Activated CD4-positive, alpha-beta T cell treated with anti-CD3 and anti-CD28 coated beads, Interleukin-2, Interleukin-6, amounts not matched to agents 100 ng/mL and 50 ng/mL, durations not matched to agents 16 hours and 8 hours (primary cell): ENCODE results near the gene STK39.

Source experiments
- DNase-seq: peaks from one replicate; pipeline ENCODE4 v3.0.0-alpha.2; 2020

STK39 gene

GRCh38 chr2:167943368-167943767 is 304.0 kb downstream of the STK39 start:
- DNase-seq, result no peak

GRCh38 chr2:167942366-167943081 is 304.9 kb downstream of the STK39 start:
- DNase-seq, result no peak

GRCh38 chr2:167941604-167942003 is 305.8 kb downstream of the STK39 start:
- no peak for DNase-seq

- DNase-seq, result no peak
These were observed 306.5 kb downstream of the STK39 start for GRCh38 chr2:167940734-167941507.

GRCh38 chr2:167940346-167940725 is 307.1 kb downstream of the STK39 start:
- no peak for DNase-seq

- no peak for DNase-seq
These were observed 307.7 kb downstream of the STK39 start for GRCh38 chr2:167939514-167940345.

GRCh38 chr2:167937403-167937802 is 310.0 kb downstream of the STK39 start:
- no peak for DNase-seq

GRCh38 chr2:167935803-167936110 is 311.6 kb downstream of the STK39 start:
- no peak for DNase-seq

GRCh38 chr2:167933097-167933814 is 314.1 kb downstream of the STK39 start:
- DNase-seq, result no peak

GRCh38 chr2:167932123-167932693 is 315.2 kb downstream of the STK39 start:
- DNase-seq, result no peak

- DNase-seq, result no peak
These were observed 317.9 kb downstream of the STK39 start for GRCh38 chr2:167929484-167929883.

- DNase-seq, result no peak
These were observed 319.0 kb downstream of the STK39 start for GRCh38 chr2:167928434-167928833.

GRCh38 chr2:167925758-167926157 is 321.6 kb downstream of the STK39 start:
- no peak for DNase-seq

GRCh38 chr2:167924556-167924955 is 322.8 kb downstream of the STK39 start:
- DNase-seq, result no peak

- DNase-seq, result no peak
These were observed 330.6 kb downstream of the STK39 start for GRCh38 chr2:167916756-167917155.

GRCh38 chr2:167914969-167915368 is 332.4 kb downstream of the STK39 start:
- DNase-seq, result no peak

GRCh38 chr2:167908786-167909185 is 338.6 kb downstream of the STK39 start:
- no peak for DNase-seq

GRCh38 chr2:167905668-167906067 is 341.7 kb downstream of the STK39 start:
- DNase-seq, result no peak
